Thyroid gland (tissue), 4 donors: ENCODE measurements around the gene CLSTN2. TPM values are rescaled to one million over a fixed set of nuclear protein-coding genes. Genes with fewer than 3 reads are reported as not detected.

Experiments
- DNase-seq, 2 donors: peaks; one replicate each; pipeline ENCODE4 v3.0.0-alpha.2; 2019
- H3K27ac ChIP-seq, 3 donors: fragments of 200-600 bp; sonication (generic); 1 replicate in 2 of 3; 2 replicates in 1 of 3; pipeline ENCODE4 v1.5.1; 2016 to 2019; ENCODE audit warnings: mild to moderate bottlenecking in 1 of 3, moderate library complexity in 1 of 3
- H3K27me3 ChIP-seq: fragments of 200-600 bp; sonication (generic); one replicate; pipeline ENCODE4 v1.5.1; 2019
- H3K36me3 ChIP-seq, 2 donors: fragments of 200-600 bp; sonication (generic); one replicate each; pipeline ENCODE4 v1.5.1; 2016 to 2019
- H3K4me1 ChIP-seq, 2 donors: fragments of 200-600 bp; sonication (generic); one replicate each; pipeline ENCODE4 v1.5.1; 2017 to 2019
- H3K4me3 ChIP-seq, 3 donors: fragments of 200-600 bp; sonication (generic); replicated peaks in 1 of 3; 1 replicate in 2 of 3; 2 replicates in 1 of 3; pipeline ENCODE4 v1.5.1; 2016; ENCODE audit warnings: mild to moderate bottlenecking in 1 of 3
- H3K9me3 ChIP-seq: fragments of 200-600 bp; sonication (generic); one replicate; pipeline ENCODE4 v1.5.1; 2017
- CTCF ChIP-seq, 6 experiments: fragments of 200-600 bp in 3 of 6; fragments of 450-650 bp in 3 of 6; sonication (generic) in 3 of 6; IDR thresholded peaks; one replicate each; pipeline ENCODE4 v1.5.1; 2016 to 2019; ENCODE audit warnings: antibody characterized with exemption in 6 of 6, mild to moderate bottlenecking in 2 of 6, inconsistent platforms in 1 of 6, moderate library complexity in 1 of 6
- POLR2A ChIP-seq, 2 donors: fragments of 450-650 bp; IDR thresholded peaks; one replicate each; pipeline ENCODE4 v1.6.1; 2017; ENCODE audit warnings: antibody characterized with exemption in 2 of 2, mild to moderate bottlenecking in 2 of 2, moderate library complexity in 1 of 2
- WGBS, 2 donors: methylation state at CpG; one replicate each; pipeline ENCODE4 v1.1.5; 2017; 5-methylcytosine and 5-hydroxymethylcytosine counted together
- intact Hi-C: fragments of 100-400 bp; cut with DNase I; formaldehyde crosslinking; loops from one replicate; pipeline ENCODE4 v1.15.1; 2023
- total RNA-seq, 4 donors: library from RNA; depleted of rRNA; stranded (reverse); fragments of >200 nt; gene quantifications; one replicate each; pipeline ENCODE4 v1.2.3, GENCODE V29; 2016

Gene CLSTN2
- total RNA-seq, 4 donors from 2014 or later = 9.7 to 32.9 (median 15.5) TPM

- 83 to 86% methylated on average over 2 of the region's 2 CpGs for WGBS, 2 donors
- H3K27me3 ChIP-seq = no peaks in the 10 kb centered on the region
- H3K4me1 ChIP-seq = peaks cover 0 to 6% of the 10 kb centered on the region in 2 donors
- H3K4me3 ChIP-seq = no peak overlapping the region
- DNase-seq = no peak
- H3K27ac ChIP-seq = no peak overlapping the region
- no peaks in the 10 kb centered on the region for H3K9me3 ChIP-seq
- H3K36me3 ChIP-seq = no peaks in the 10 kb centered on the region
- intact Hi-C loops = no loop called here
- TF ChIP-seq POLR2A (IDR thresholded peaks at IDR 0.05) (no peak), CTCF (IDR thresholded peaks at IDR 0.05) (no peak)
These were observed 407.7 kb downstream of the CLSTN2 start for GRCh38 chr3:140342668-140343067.

- peak in 1 of 2 donors; percentile 5 for DNase-seq
- Histone ChIP-seq H3K4me3 (no peak overlapping the region), H3K27ac (no peak overlapping the region), H3K27me3 (no peaks in the 10 kb centered on the region), H3K4me1 (peaks cover 0 to 6% of the 10 kb centered on the region in 2 donors), H3K9me3 (no peaks in the 10 kb centered on the region), H3K36me3 (no peaks in the 10 kb centered on the region)
- 71 to 81% methylated on average over 8 of the region's 8 CpGs for WGBS, 2 donors
- TF ChIP-seq CTCF (IDR thresholded peaks at IDR 0.05) = no peak
- no peak for TF ChIP-seq POLR2A (IDR thresholded peaks at IDR 0.05)
- intact Hi-C loops = no loop called here
These were observed 408.5 kb downstream of the CLSTN2 start for GRCh38 chr3:140343211-140344081.

- H3K4me3 ChIP-seq = no peak overlapping the region
- H3K9me3 ChIP-seq = no peaks in the 10 kb centered on the region
- intact Hi-C loops = no loop called here
- no peaks in the 10 kb centered on the region for H3K36me3 ChIP-seq
- DNase-seq = no peak
- H3K27me3 ChIP-seq = no peaks in the 10 kb centered on the region
- 68 to 84% methylated on average over 4 to 5 of the region's 5 CpGs for WGBS, 2 donors
- H3K27ac ChIP-seq = no peak overlapping the region
- TF ChIP-seq CTCF (IDR thresholded peaks at IDR 0.05) = no peak
- no peak for TF ChIP-seq POLR2A (IDR thresholded peaks at IDR 0.05)
- H3K4me1 ChIP-seq = peaks cover 0 to 6% of the 10 kb centered on the region in 2 donors
These were observed 409.1 kb downstream of the CLSTN2 start for GRCh38 chr3:140344082-140344454.

GRCh38 chr3:140344601-140345205 is 409.7 kb downstream of the CLSTN2 start:
- TF ChIP-seq POLR2A (IDR thresholded peaks at IDR 0.05) (no peak), CTCF (IDR thresholded peaks at IDR 0.05) (no peak)
- no peaks in the 10 kb centered on the region for H3K27me3 ChIP-seq
- no peak overlapping the region for H3K27ac ChIP-seq
- DNase-seq = no peak
- intact Hi-C loops = no loop called here
- H3K4me1 ChIP-seq = peaks cover 0 to 6% of the 10 kb centered on the region in 2 donors
- H3K36me3 ChIP-seq = no peaks in the 10 kb centered on the region
- WGBS, 2 donors = 87 to 91% methylated on average over 5 of the region's 5 CpGs
- no peak overlapping the region for H3K4me3 ChIP-seq
- H3K9me3 ChIP-seq = no peaks in the 10 kb centered on the region

- Histone ChIP-seq H3K4me3 (no peak overlapping the region), H3K27ac (no peak overlapping the region), H3K27me3 (no peaks in the 10 kb centered on the region), H3K4me1 (peaks cover 0 to 6% of the 10 kb centered on the region in 2 donors), H3K9me3 (no peaks in the 10 kb centered on the region), H3K36me3 (no peaks in the 10 kb centered on the region)
- TF ChIP-seq POLR2A (IDR thresholded peaks at IDR 0.05) = no peak
- no peak for TF ChIP-seq CTCF (IDR thresholded peaks at IDR 0.05)
- DNase-seq = no peak
- intact Hi-C loops = no loop called here
These were observed 412.2 kb downstream of the CLSTN2 start for GRCh38 chr3:140347151-140347550.
